CD8-positive, alpha-beta memory T cell (primary cell): ENCODE results near the gene GGT1. TPM values are rescaled to one million over a fixed set of nuclear protein-coding genes. Genes with fewer than 3 reads are reported as not detected.
"Not testable (repeated sequence)": the region's sequence is repeated elsewhere in the genome, so short reads cannot be mapped to it uniquely, and the experiment has no call there.

Source experiments
- CTCF ChIA-PET: fragments of 350-600 bp; sonication (Branson Sonifier 250); formaldehyde crosslinking; loops from one replicate; lab custom pipeline; 2021; ENCODE audit warnings: antibody characterized with exemption; lab: Charles Lee
- POLR2A ChIA-PET: fragments of 350-600 bp; sonication (Branson Sonifier 250); formaldehyde crosslinking; loops from one replicate; lab custom pipeline; 2021; ENCODE audit warnings: antibody characterized with exemption; lab: Charles Lee
- DNase-seq, 5 donors: peaks; one replicate each; pipeline versions ENCODE4 v3.0.0 to v3.0.0-alpha.2; 2020 to 2022; ENCODE audit warnings: mixed read lengths in 1 of 5
- H3K27ac ChIP-seq: one replicate; pipeline ENCODE4 v1.7.0; 2013; ENCODE audit warnings: low read depth, mild to moderate bottlenecking, low read length, moderate library complexity
- H3K27me3 ChIP-seq: 2 replicates; pipeline ENCODE4 v1.7.0; 2013; ENCODE audit warnings: low read length, mild to moderate bottlenecking; ENCODE audit not compliant: insufficient read depth, poor library complexity, severe bottlenecking
- H3K36me3 ChIP-seq: 2 replicates; pipeline ENCODE4 v1.7.0; 2013; ENCODE audit warnings: mild to moderate bottlenecking, low read length, moderate library complexity; ENCODE audit not compliant: insufficient read depth
- H3K4me1 ChIP-seq: 2 replicates; pipeline ENCODE4 v1.7.0; 2013; ENCODE audit warnings: mild to moderate bottlenecking, low read length, moderate library complexity; ENCODE audit not compliant: insufficient read depth
- H3K4me3 ChIP-seq: 2 replicates; pipeline ENCODE4 v1.7.0; 2013; ENCODE audit warnings: mild to moderate bottlenecking, low read length
- H3K9me3 ChIP-seq: 2 replicates; pipeline ENCODE4 v1.7.0; 2013; ENCODE audit warnings: mild to moderate bottlenecking, low read length
- H3K27ac Mint-ChIP-seq, 8 donors: one replicate each; pipeline ENCODE4 v1.8.0; 2020 to 2021; ENCODE audit warnings: mixed read lengths in 8 of 8, mild to moderate bottlenecking in 6 of 8, inconsistent platforms in 3 of 8, moderate library complexity in 3 of 8
- H3K27me3 Mint-ChIP-seq, 2 donors: one replicate each; pipeline ENCODE4 v1.8.0; 2020 to 2021; ENCODE audit warnings: mixed read lengths in 2 of 2, mild to moderate bottlenecking in 1 of 2, moderate library complexity in 1 of 2
- H3K36me3 Mint-ChIP-seq, 3 donors: one replicate each; pipeline ENCODE4 v1.8.0; 2020 to 2021; ENCODE audit warnings: mixed read lengths in 3 of 3, inconsistent platforms in 1 of 3, mild to moderate bottlenecking in 1 of 3
- H3K4me1 Mint-ChIP-seq, 3 donors: one replicate each; pipeline ENCODE4 v1.8.0; 2020 to 2021; ENCODE audit warnings: mixed read lengths in 3 of 3, inconsistent platforms in 1 of 3, mild to moderate bottlenecking in 1 of 3
- H3K4me3 Mint-ChIP-seq, 7 donors: one replicate each; pipeline ENCODE4 v1.8.0; 2020 to 2021; ENCODE audit warnings: mixed read lengths in 7 of 7, mild to moderate bottlenecking in 6 of 7, moderate library complexity in 4 of 7, inconsistent platforms in 2 of 7
- H3K9me3 Mint-ChIP-seq, 5 donors: one replicate each; pipeline ENCODE4 v1.8.0; 2020 to 2022; ENCODE audit warnings: mixed read lengths in 5 of 5, mild to moderate bottlenecking in 3 of 5, moderate library complexity in 2 of 5, inconsistent platforms in 1 of 5
- polyA plus RNA-seq: library from polyadenylated mRNA; unstranded; fragments of 300-500 nt; fragmentation: Illumina TruSeq; gene quantifications from one replicate; pipeline ENCODE4 v1.2.3, GENCODE V29; 2021
- total RNA-seq, 2 experiments: library from RNA; stranded (reverse); gene quantifications; one replicate each; pipeline ENCODE4 v1.2.3, GENCODE V29; 2021

GGT1 gene
- total and polyA plus RNA-seq, 3 experiments from 2014 or later: 12.1 to 39.1 (median 36.9) TPM

DNA sequence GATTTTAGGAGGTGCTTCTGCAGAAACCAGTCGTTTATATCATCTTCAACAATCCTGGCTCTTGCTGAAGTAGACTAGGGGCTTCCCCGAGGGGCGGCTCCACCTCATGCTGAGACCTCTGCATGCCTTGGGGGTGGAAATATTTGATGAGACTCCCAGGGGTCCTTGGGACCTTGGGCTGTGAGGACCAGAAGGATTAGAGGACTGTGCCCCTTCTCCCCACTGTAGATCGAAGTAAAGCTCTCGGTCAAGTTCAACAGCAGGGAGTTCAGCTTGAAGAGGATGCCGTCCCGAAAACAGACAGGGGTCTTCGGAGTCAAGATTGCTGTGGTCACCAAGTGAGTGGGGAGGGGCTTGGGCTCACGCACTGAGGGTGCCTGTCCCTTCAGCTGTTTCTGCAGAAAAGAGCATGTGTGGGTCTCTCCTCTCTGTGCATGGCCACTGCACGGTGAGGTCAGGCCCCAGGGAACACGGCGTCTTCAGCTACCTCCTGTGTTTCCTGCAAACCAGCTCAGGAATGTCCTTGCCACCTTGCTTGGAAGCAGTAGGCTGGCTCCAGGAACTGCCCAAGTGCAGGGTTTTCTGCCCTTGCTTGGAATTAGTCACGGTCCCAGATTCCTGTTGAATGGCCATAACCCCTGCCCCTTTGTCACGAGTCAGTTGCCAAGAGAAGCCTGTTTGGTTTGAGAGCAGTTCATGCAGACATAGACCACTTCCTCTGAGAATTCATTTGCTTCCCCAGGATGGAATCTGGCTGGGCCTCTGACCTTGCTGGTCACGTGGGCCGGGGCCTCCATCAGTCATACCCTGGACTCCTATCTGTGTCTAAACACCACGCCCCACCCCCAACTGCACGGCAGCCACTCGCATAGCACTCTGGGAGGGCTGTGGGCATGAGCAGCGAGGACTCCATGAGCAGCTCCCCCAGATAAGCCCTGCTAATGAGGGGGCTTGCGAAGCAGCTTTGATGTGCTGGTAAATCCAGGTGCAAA, 42.7 kb downstream of the GGT1 start:
- H3K27ac Mint-ChIP-seq, H3K9me3 Mint-ChIP-seq, H3K4me3 Mint-ChIP-seq, H3K27me3 ChIP-seq, H3K36me3 ChIP-seq, CTCF ChIA-PET, H3K36me3 Mint-ChIP-seq, H3K4me1 ChIP-seq, H3K4me3 ChIP-seq, H3K9me3 ChIP-seq, H3K27ac ChIP-seq, DNase-seq, POLR2A ChIA-PET, H3K27me3 Mint-ChIP-seq, H3K4me1 Mint-ChIP-seq: not testable (repeated sequence)

DNA sequence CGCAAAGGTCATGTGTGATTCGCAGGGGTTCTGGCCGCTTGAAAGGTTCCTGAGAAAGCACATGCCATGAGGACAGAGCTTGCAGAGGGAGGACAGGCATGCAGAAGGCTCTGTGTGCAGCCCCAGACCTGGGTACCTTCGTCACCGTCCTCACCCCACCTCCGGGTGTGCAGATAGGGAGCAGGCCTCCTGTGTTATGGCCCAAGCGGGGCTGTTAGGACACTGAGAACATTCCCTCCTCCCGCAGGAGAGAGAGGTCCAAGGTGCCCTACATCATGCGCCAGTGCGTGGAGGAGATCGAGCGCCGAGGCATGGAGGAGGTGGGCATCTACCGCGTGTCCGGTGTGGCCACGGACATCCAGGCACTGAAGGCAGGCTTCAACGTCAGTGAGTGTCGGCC, 43.8 kb downstream of the GGT1 start:
- DNase-seq, H3K4me3 Mint-ChIP-seq, H3K36me3 ChIP-seq, H3K27ac Mint-ChIP-seq, H3K9me3 Mint-ChIP-seq, H3K4me1 Mint-ChIP-seq, H3K27ac ChIP-seq, H3K27me3 Mint-ChIP-seq, H3K4me3 ChIP-seq, CTCF ChIA-PET, H3K27me3 ChIP-seq, H3K9me3 ChIP-seq, POLR2A ChIA-PET, H3K36me3 Mint-ChIP-seq, H3K4me1 ChIP-seq: not testable (repeated sequence)

DNA sequence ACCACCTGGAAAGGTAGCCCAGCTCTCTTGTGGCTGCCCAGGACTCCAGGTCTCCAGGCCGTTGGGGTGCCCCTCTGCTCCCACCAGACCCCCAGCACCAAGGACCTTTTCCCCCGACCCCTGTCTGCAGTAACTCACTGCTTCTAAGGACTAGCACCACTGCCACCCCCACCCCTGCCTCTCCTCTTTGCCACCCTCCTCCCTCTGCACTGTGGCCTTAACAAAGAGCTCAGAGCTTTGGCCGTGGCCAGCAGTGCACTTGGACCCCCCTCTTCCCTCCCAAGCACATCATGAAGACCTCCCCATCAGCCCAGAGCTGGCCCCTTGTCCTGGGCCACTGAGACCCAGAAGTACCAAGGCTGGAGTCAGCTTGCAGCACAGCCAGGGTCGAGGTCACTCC, 46.4 kb downstream of the GGT1 start:
- H3K9me3 Mint-ChIP-seq, H3K9me3 ChIP-seq, CTCF ChIA-PET, H3K27ac Mint-ChIP-seq, H3K4me1 ChIP-seq, H3K4me3 Mint-ChIP-seq, H3K36me3 Mint-ChIP-seq, H3K36me3 ChIP-seq, H3K27me3 Mint-ChIP-seq, H3K4me3 ChIP-seq, H3K27ac ChIP-seq, H3K27me3 ChIP-seq, POLR2A ChIA-PET, H3K4me1 Mint-ChIP-seq, DNase-seq: not testable (repeated sequence)

DNA sequence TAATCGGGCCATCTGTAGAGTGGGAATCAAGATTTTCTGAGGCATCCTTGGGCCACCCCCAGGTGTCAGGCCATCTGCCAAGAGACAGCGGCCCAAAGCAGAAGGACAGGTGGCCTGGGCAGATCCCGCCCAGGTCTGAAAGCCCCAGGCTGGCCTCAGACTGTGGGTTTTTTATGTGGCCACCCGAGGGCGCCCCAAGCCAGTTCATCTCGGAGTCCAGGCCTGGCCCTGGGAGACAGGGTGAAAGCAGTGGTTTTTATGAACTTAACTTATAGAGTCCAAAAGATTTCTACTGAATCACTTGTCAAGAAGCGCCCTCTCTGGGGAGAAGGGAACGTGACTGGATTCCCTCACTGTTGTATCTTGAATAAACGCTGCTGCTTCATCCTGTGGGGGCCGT, 47.9 kb downstream of the GGT1 start:
- H3K27me3 Mint-ChIP-seq, H3K27ac ChIP-seq, H3K4me3 ChIP-seq, H3K9me3 Mint-ChIP-seq, H3K4me1 ChIP-seq, H3K36me3 Mint-ChIP-seq, CTCF ChIA-PET, H3K4me1 Mint-ChIP-seq, H3K4me3 Mint-ChIP-seq, H3K9me3 ChIP-seq, H3K27ac Mint-ChIP-seq, H3K27me3 ChIP-seq, POLR2A ChIA-PET, H3K36me3 ChIP-seq: not testable (repeated sequence)
- DNase-seq: peak; percentile 19 to 75 (median 23)

DNA sequence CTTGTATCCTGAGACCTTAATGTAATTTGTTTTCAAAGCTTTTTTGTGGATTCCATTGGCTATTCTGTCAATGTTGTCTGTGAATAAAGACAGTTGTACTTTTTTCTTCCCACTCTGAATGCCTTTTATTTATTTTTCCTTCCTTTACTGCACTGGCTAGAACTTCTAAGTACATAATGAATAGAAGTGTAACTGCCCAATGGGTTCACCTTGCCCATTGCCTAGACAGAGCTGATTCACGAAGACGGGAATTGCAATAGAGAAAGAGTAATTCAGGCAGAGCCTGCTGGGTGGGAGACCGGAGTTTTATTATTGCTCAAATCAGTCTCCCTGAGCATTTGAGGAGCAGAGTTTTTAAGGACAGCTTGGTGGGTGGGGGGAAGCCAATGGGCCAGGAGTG, 62.4 kb downstream of the GGT1 start:
- H3K36me3 Mint-ChIP-seq, DNase-seq, H3K9me3 Mint-ChIP-seq, H3K4me3 Mint-ChIP-seq, H3K36me3 ChIP-seq, CTCF ChIA-PET, H3K27me3 Mint-ChIP-seq, H3K27me3 ChIP-seq, POLR2A ChIA-PET, H3K4me3 ChIP-seq, H3K4me1 Mint-ChIP-seq, H3K4me1 ChIP-seq, H3K27ac Mint-ChIP-seq, H3K27ac ChIP-seq, H3K9me3 ChIP-seq: not testable (repeated sequence)

DNA sequence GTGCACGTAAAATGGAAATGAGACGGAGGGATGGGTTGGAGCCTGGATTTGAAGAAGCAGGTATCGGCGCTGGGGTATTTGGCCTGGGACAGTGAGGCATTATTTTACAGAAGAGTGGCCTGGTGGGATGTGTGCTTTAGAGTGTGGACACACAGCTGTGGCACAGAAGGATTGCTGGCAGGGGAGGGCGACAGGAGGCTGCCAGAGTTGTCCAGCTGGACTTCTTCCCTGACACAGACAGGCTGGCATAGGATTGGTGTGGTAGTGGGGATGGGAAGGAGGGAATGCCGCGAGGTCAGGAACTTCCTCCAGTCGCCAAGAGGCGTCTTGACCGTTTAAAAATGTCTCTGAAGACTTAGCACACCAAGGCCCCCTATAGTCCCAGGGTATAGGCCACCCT, 64.9 kb downstream of the GGT1 start:
- H3K4me3 Mint-ChIP-seq, H3K4me1 Mint-ChIP-seq, H3K27me3 Mint-ChIP-seq, H3K4me3 ChIP-seq, DNase-seq, H3K36me3 ChIP-seq, POLR2A ChIA-PET, CTCF ChIA-PET, H3K27me3 ChIP-seq, H3K27ac Mint-ChIP-seq, H3K9me3 Mint-ChIP-seq, H3K27ac ChIP-seq, H3K36me3 Mint-ChIP-seq, H3K9me3 ChIP-seq, H3K4me1 ChIP-seq: not testable (repeated sequence)

DNA sequence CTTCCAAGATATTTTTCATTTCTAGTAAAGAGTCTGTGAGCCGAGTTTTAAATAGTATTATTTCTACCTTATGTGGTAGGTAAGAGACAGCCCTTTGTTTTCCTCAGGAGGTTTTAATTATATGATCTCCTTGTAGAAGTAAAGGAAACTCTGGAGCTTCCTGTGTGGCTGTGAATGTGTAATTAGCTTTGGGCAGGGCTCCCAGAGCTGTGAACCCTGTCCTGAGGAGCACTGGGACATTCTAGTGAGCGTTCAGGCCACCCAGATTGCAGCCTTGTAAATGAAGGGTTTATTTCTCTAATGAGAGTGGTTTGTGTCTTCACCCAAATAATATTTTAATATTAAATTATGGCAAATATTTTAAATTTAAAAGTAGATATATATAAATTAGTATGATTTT, 69.5 kb downstream of the GGT1 start:
- H3K36me3 ChIP-seq, POLR2A ChIA-PET, H3K27ac ChIP-seq, H3K27ac Mint-ChIP-seq, H3K4me3 ChIP-seq, H3K4me3 Mint-ChIP-seq, H3K27me3 ChIP-seq, H3K9me3 ChIP-seq, H3K9me3 Mint-ChIP-seq, H3K36me3 Mint-ChIP-seq, H3K4me1 ChIP-seq, H3K4me1 Mint-ChIP-seq, H3K27me3 Mint-ChIP-seq, DNase-seq, CTCF ChIA-PET: not testable (repeated sequence)
